Adrenal gland (tissue), 5 donors: ENCODE results near the gene FKBP2.

ENCODE experiments used
- CTCF ChIP-seq, 6 experiments: fragments of 450-650 bp in 4 of 6; fragments of 200-600 bp in 2 of 6; sonication (generic) in 1 of 6; IDR thresholded peaks; 1 replicate in 5 of 6; 2 replicates in 1 of 6; pipeline versions ENCODE4 v1.5.1 to v1.8.0; 2016 to 2021; ENCODE audit warnings: antibody characterized with exemption in 6 of 6, mild to moderate bottlenecking in 2 of 6, moderate library complexity in 1 of 6
- POLR2A ChIP-seq, 2 donors: fragments of 450-650 bp; IDR thresholded peaks; one replicate each; pipeline ENCODE4 v1.6.1; 2017; ENCODE audit warnings: antibody characterized with exemption in 2 of 2, mild to moderate bottlenecking in 2 of 2, moderate library complexity in 1 of 2
- donor health status: DM: no; HTN: no; CAD: no.

- TF ChIP-seq CTCF (IDR thresholded peaks at IDR 0.05) (peak; percentile 30 to 83 (median 77)), POLR2A (IDR thresholded peaks at IDR 0.05) (peak; percentile 36 to 66)
These were observed 10.3 kb downstream of the FKBP2 start, which contains the start of gene PLCB3 for GRCh38 chr11:64251016-64251752.
